Keratinocyte (primary cell): Measurements from ENCODE around the gene SAMD11. TPM values are rescaled to one million over a fixed set of nuclear protein-coding genes. Genes with fewer than 3 reads are reported as not detected.
"Not testable (repeated sequence)": the region's sequence is repeated elsewhere in the genome, so short reads cannot be mapped to it uniquely, and the experiment has no call there.

Experiments
- DNase-seq: peaks from one replicate; pipeline ENCODE4 v3.0.0-alpha.2; 2011; ENCODE audit warnings: low read depth, missing footprints, low spot score
- FAIRE-seq: peaks from 2 replicates; lab custom pipeline; 2011; peaks lifted over from hg19 to GRCh38; lab: Jason Lieb, UNC
- H2AFZ ChIP-seq: 2 replicates; pipeline ENCODE4 v1.6.0; 2012; ENCODE audit warnings: low read length, control low read depth, inconsistent platforms; ENCODE audit not compliant: control insufficient read depth
- H3K27ac ChIP-seq: 2 replicates; pipeline ENCODE4 v1.5.1; 2011; ENCODE audit warnings: low read length; ENCODE audit not compliant: control insufficient read depth, insufficient read depth
- H3K27me3 ChIP-seq: 3 replicates; pipeline ENCODE4 v1.6.0; 2011; ENCODE audit warnings: low read length; ENCODE audit not compliant: control insufficient read depth, insufficient read depth; ENCODE audit errors: extremely low read depth
- H3K36me3 ChIP-seq, 2 experiments: 2 replicates in 1 of 2; 3 replicates in 1 of 2; pipeline ENCODE4 v1.5.1; 2011; ENCODE audit warnings: low read length in 2 of 2, mild to moderate bottlenecking in 1 of 2; ENCODE audit not compliant: control insufficient read depth in 2 of 2, insufficient read depth in 2 of 2; ENCODE audit errors: extremely low read depth in 1 of 2
- H3K4me1 ChIP-seq: 3 replicates; pipeline ENCODE4 v1.5.1; 2011; ENCODE audit warnings: low read length; ENCODE audit not compliant: control insufficient read depth, insufficient read depth; ENCODE audit errors: extremely low read depth
- H3K4me2 ChIP-seq: 3 replicates; pipeline ENCODE4 v1.6.0; 2011; ENCODE audit warnings: low read depth, low read length; ENCODE audit not compliant: control insufficient read depth, insufficient read depth; ENCODE audit errors: extremely low read depth
- H3K4me3 ChIP-seq, 3 experiments: fragments of 200-600 bp in 1 of 3; sonication (generic) in 1 of 3; 2 replicates in 2 of 3; 3 replicates in 1 of 3; pipeline ENCODE4 v1.5.1; 2011 to 2016; ENCODE audit warnings: low read length in 3 of 3, mild to moderate bottlenecking in 3 of 3, control low read depth in 2 of 3, inconsistent platforms in 1 of 3, low read depth in 1 of 3, mixed read lengths in 1 of 3, mixed run types in 1 of 3, moderate library complexity in 1 of 3; ENCODE audit not compliant: control insufficient read depth in 2 of 3, insufficient read depth in 2 of 3; ENCODE audit errors: extremely low read depth in 1 of 3
- H3K79me2 ChIP-seq: 2 replicates; pipeline ENCODE4 v1.6.0; 2012; ENCODE audit warnings: low read length; ENCODE audit not compliant: control insufficient read depth, insufficient read depth
- H3K9ac ChIP-seq: 3 replicates; pipeline ENCODE4 v1.6.0; 2011; ENCODE audit warnings: low read length; ENCODE audit not compliant: control insufficient read depth, insufficient read depth; ENCODE audit errors: extremely low read depth
- H3K9me1 ChIP-seq: 3 replicates; pipeline ENCODE4 v1.6.0; 2011; ENCODE audit warnings: low read length; ENCODE audit not compliant: control insufficient read depth, insufficient read depth; ENCODE audit errors: extremely low read depth
- H3K9me3 ChIP-seq: 2 replicates; pipeline ENCODE4 v1.5.1; 2012; ENCODE audit warnings: low read depth, low read length; ENCODE audit not compliant: control insufficient read depth
- H4K20me1 ChIP-seq: 3 replicates; pipeline ENCODE4 v1.6.0; 2011; ENCODE audit warnings: low read length; ENCODE audit not compliant: control insufficient read depth, insufficient read depth; ENCODE audit errors: extremely low read depth
- EZH2 ChIP-seq: IDR thresholded peaks from one replicate; pipeline ENCODE4 v1.6.1; 2012; ENCODE audit warnings: inconsistent platforms, mild to moderate bottlenecking, low read length, moderate library complexity
- dilution Hi-C: fragments of 300-500 bp; cut with MboI; formaldehyde crosslinking; loops from one replicate; pipeline ENCODE4 v1.7.0; 2020; ENCODE audit warnings: low sequenced_read_pairs; ENCODE audit not compliant: extremely low pct_ligation_motif_present
- polyA plus RNA-seq, 5 experiments: library from polyadenylated mRNA; depleted of rRNA in 3 of 5; stranded (reverse) in 3 of 5; stranded (forward) in 1 of 5; unstranded in 1 of 5; fragments of >200 nt; gene quantifications; 1 replicate in 1 of 5; 2 replicates in 3 of 5; 3 replicates in 1 of 5; pipeline versions ENCODE4 v1.2.1 to v1.2.3, GENCODE V29; 2011 to 2012; ENCODE audit warnings: missing spikeins in 2 of 5, low read depth in 1 of 5, low replicate concordance in 1 of 5
- TF ChIP-seq, protein P1 (sequence below), 3 experiments: IDR thresholded peaks in 1 of 3; conservative IDR thresholded peaks in 1 of 3; optimal IDR thresholded peaks in 1 of 3; 2 replicates in 2 of 3; 3 replicates in 1 of 3; pipeline versions ENCODE3 to v1.5.1; 2011; ENCODE audit warnings: low read length in 3 of 3, mild to moderate bottlenecking in 3 of 3, moderate library complexity in 2 of 3, control low read depth in 1 of 3, inconsistent platforms in 1 of 3; ENCODE audit not compliant: insufficient read depth in 2 of 3; ENCODE audit errors: extremely low read depth in 1 of 3

The SAMD11 gene
- polyA plus RNA-seq, 1 donor (not counting 4 experiments of a cell fraction or from before 2014, with no cell fraction given) = not detected

DNA sequence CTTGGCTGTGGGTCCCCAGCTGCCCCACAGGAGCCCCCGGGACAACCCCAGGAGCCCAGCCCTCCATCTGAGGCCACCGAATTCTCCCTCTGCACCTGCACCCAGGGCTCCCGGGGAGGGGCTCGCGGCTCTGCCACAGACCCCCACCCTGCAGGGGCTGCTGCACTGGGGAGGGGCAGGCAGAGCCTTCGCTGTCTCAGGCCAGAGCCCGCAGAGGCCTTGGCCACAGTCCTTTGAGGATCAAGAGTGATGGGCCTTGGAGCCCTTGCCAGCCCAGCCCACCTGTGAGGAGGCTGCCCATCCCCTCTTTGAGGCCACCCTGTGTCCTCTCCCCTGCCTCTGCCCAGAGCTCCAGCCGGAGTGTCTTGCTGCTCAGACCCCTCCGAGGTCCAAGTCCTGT is 51.6 kb downstream of the SAMD11 start:
- Histone ChIP-seq H3K4me2 (no peak overlapping the region), H4K20me1 (no peaks in the 10 kb centered on the region), H3K79me2 (no peaks in the 10 kb centered on the region), H2AFZ (no peak overlapping the region), H3K9me1 (no peaks in the 10 kb centered on the region), H3K4me3 (no peak overlapping the region), H3K27ac (no peak overlapping the region), H3K36me3 (peaks cover 0 to 3% of the 10 kb centered on the region in 2 experiments), H3K9me3 (no peaks in the 10 kb centered on the region), H3K4me1 (peaks cover 4% of the 10 kb centered on the region), H3K9ac (no peak overlapping the region), H3K27me3 (peaks cover 10% of the 10 kb centered on the region)
- dilution Hi-C loops = no loop called here
- no peak for DNase-seq
- TF ChIP-seq, protein P1, sequence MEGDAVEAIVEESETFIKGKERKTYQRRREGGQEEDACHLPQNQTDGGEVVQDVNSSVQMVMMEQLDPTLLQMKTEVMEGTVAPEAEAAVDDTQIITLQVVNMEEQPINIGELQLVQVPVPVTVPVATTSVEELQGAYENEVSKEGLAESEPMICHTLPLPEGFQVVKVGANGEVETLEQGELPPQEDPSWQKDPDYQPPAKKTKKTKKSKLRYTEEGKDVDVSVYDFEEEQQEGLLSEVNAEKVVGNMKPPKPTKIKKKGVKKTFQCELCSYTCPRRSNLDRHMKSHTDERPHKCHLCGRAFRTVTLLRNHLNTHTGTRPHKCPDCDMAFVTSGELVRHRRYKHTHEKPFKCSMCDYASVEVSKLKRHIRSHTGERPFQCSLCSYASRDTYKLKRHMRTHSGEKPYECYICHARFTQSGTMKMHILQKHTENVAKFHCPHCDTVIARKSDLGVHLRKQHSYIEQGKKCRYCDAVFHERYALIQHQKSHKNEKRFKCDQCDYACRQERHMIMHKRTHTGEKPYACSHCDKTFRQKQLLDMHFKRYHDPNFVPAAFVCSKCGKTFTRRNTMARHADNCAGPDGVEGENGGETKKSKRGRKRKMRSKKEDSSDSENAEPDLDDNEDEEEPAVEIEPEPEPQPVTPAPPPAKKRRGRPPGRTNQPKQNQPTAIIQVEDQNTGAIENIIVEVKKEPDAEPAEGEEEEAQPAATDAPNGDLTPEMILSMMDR (optimal IDR thresholded peaks at IDR 0.05 in 1 of 3, IDR thresholded peaks at IDR 0.05 in 1 of 3, conservative IDR thresholded peaks at IDR 0.05 in 1 of 3; ENCODE audit: extremely low read depth in 1 of 3, insufficient read depth in 2 of 3, low read length in 3 of 3) = no peak
- no peak for TF ChIP-seq EZH2
- FAIRE-seq = no peak

DNA sequence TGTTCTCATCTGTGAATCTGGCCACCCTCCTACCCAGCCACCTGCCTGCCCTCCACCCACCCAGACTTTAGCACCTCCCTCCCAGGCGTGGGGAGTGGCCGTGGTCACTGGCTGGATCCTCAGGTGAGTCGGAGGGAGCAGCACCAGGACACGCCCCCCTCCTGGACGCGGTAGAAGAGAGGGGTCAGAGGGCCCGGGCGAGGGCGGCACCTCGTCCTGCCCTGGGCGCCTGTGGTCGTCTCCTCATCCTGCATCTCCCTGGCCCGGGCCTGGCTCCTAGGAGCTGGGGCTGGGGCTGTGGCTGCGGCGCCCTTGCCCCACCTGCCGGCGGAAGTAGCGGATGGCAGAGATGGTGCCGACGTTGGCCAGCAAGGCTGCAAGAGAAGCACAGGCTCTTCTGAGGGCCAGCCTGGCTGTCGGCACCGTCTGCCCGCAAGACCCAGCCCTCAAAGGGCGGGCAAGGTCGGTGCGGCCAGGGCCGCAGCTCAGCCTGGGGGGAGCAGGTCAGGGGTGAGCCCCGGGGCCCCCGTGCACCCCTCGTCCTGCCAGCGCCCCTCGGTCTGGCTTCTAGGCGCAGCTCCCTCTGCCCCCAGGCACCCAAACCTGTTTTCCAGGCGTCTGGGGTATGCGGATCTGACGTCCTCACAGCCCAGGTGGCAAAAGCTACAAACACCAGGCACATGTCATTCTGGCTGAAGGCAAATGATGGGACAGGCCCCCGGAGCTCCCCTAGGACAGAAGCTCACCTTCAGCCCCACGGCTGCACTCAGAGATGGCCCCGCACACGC is 52.4 kb downstream of the SAMD11 start:
- TF ChIP-seq EZH2 = no peak
- TF ChIP-seq, protein P1 (optimal IDR thresholded peaks at IDR 0.05 in 1 of 3, IDR thresholded peaks at IDR 0.05 in 1 of 3, conservative IDR thresholded peaks at IDR 0.05 in 1 of 3; ENCODE audit: extremely low read depth in 1 of 3, insufficient read depth in 2 of 3, low read length in 3 of 3) = peak; percentile 45 to 83 (median 78)
- no peak for FAIRE-seq

DNA sequence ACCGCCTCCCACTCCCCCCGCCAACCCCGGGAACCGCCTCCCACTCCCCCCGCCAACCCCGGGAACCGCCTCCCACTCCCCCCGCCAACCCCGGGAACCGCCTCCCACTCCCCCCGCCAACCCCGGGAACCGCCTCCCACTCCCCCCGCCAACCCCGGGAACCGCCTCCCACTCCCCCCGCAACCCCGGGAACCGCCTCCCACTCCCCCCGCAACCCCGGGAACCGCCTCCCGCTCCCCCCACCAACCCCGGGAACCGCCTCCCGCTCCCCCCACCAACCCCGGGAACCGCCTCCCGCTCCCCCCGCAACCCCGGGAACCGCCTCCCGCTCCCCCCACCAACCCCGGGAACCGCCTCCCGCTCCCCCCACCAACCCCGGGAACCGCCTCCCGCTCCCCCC is 53.1 kb downstream of the SAMD11 start:
- FAIRE-seq, H3K36me3 ChIP-seq: not testable (repeated sequence)
- H3K27me3 ChIP-seq = peaks cover 25% of the 10 kb centered on the region

More for the DNA sequence above, 52.4 kb downstream of the SAMD11 start:
- dilution Hi-C loops = no loop called here
- no peak for DNase-seq
- H3K4me1 ChIP-seq = peaks cover 4% of the 10 kb centered on the region
- H2AFZ ChIP-seq = no peak overlapping the region
- peak overlapping the region; percentile 69 for H3K4me2 ChIP-seq
- H3K9me1 ChIP-seq = no peaks in the 10 kb centered on the region
- no peak overlapping the region for H3K27ac ChIP-seq
- H3K9ac ChIP-seq = no peak overlapping the region
- no peaks in the 10 kb centered on the region for H3K79me2 ChIP-seq
- H3K4me3 ChIP-seq = peak overlapping the region in 1 of 3 experiments; percentile 51
- H3K27me3 ChIP-seq = peaks cover 18% of the 10 kb centered on the region
- peaks cover 0 to 1% of the 10 kb centered on the region in 2 experiments for H3K36me3 ChIP-seq
- H3K9me3 ChIP-seq = no peaks in the 10 kb centered on the region
- H4K20me1 ChIP-seq = no peaks in the 10 kb centered on the region

More for the DNA sequence above, 53.1 kb downstream of the SAMD11 start:
- H3K9me1 ChIP-seq, H3K9me3 ChIP-seq, H3K9ac ChIP-seq, H3K4me2 ChIP-seq, H3K4me1 ChIP-seq, H3K27ac ChIP-seq, dilution Hi-C loops, DNase-seq, H3K79me2 ChIP-seq, H2AFZ ChIP-seq, H3K4me3 ChIP-seq, H4K20me1 ChIP-seq: not testable (repeated sequence)
